Naive thymus-derived CD8-positive, alpha-beta T cell (primary cell): ENCODE data around the gene OR7A10. TPM values are rescaled to one million over a fixed set of nuclear protein-coding genes. Genes with fewer than 3 reads are reported as not detected.

Experiments
- polyA plus RNA-seq, 3 donors: library from polyadenylated mRNA; unstranded; fragments of 300-500 nt; fragmentation: Illumina TruSeq; gene quantifications; one replicate each; pipeline ENCODE4 v1.2.3, GENCODE V29; 2021
- total RNA-seq, 8 experiments: library from RNA in 2 of 8; stranded (reverse) in 2 of 8; gene quantifications; one replicate each; pipeline ENCODE4 v1.2.3 and lab custom pipeline; 2021 to 2026

OR7A10 gene
- total and polyA plus RNA-seq, 5 experiments from 2014 or later, result not detected

Other genes starting within 250 kb of the OR7A10 start
- gene ADGRE3, start 174.1 kb downstream of the OR7A10 start, total RNA-seq, result not detected
- not detected for gene ADGRE3, start 174.1 kb downstream of the OR7A10 start, polyA plus RNA-seq
- 10 to 100 TPM; 36.3 to 41.5 TPM for gene ZNF333, start 158.9 kb downstream of the OR7A10 start, total RNA-seq
- 1 to 10 TPM; 7.6 to 8.1 (median 7.8) TPM for gene ZNF333, start 158.9 kb downstream of the OR7A10 start, polyA plus RNA-seq
- gene ADGRE2, start 70.4 kb downstream of the OR7A10 start, total RNA-seq, result not detected
- not detected for gene ADGRE2, start 70.4 kb downstream of the OR7A10 start, polyA plus RNA-seq
- gene OR7A5, start 13.7 kb downstream of the OR7A10 start, total RNA-seq, result not detected
- gene OR7A5, start 13.7 kb downstream of the OR7A10 start, polyA plus RNA-seq, result not detected
- not detected for gene OR7C1, start 13.7 kb downstream of the OR7A10 start, total RNA-seq
- not detected for gene OR7C1, start 13.7 kb downstream of the OR7A10 start, polyA plus RNA-seq
- gene OR7A17, start 37.2 kb upstream of the OR7A10 start, total RNA-seq, result not detected
- not detected for gene OR7A17, start 37.2 kb upstream of the OR7A10 start, polyA plus RNA-seq
- not detected for gene OR7C2, start 92.6 kb upstream of the OR7A10 start, total RNA-seq
- not detected for gene OR7C2, start 92.6 kb upstream of the OR7A10 start, polyA plus RNA-seq
- not detected for gene SLC1A6, start 130.9 kb upstream of the OR7A10 start, total RNA-seq
- gene SLC1A6, start 130.9 kb upstream of the OR7A10 start, polyA plus RNA-seq, result not detected
- gene CASP14, start 200.6 kb upstream of the OR7A10 start, total RNA-seq, result not detected
- not detected for gene CASP14, start 200.6 kb upstream of the OR7A10 start, polyA plus RNA-seq
- gene OR1I1, start 233.3 kb upstream of the OR7A10 start, total RNA-seq, result not detected
- not detected for gene OR1I1, start 233.3 kb upstream of the OR7A10 start, polyA plus RNA-seq